ENCODE measurements around the gene MAML2. TPM values are rescaled to one million over a fixed set of nuclear protein-coding genes. Genes with fewer than 3 reads are reported as not detected.

The MAML2 gene
- total RNA-seq, 4 donors from 2014 or later: 17.6 to 31.6 (median 25.8) TPM

DNA sequence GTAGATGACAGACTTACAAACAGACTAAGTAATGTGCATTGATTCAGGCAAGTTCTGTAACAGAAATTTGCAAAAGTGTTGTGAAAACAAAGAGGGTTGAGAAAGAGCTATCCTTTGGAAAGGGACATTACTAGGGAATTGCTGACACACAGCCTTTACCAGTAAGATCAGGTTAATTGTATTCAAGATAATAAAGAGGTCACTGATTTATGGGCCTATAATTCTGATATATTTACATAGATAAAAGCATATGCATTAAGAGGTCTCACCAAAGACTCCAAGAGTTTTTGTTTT, 138.7 kb downstream of the MAML2 start:
- DNase-seq (ENCODE audit: low spot score in 2 of 2): no peak
- H3K4me3 ChIP-seq (ENCODE audit: low read depth, poor library complexity, severe bottlenecking): no peak overlapping the region
- intact Hi-C loops (cut with DNase I; ENCODE audit: low total_unique reads): no loop called here
- no peak for TF ChIP-seq POLR2A (IDR thresholded peaks at IDR 0.05)
- TF ChIP-seq, protein P1, sequence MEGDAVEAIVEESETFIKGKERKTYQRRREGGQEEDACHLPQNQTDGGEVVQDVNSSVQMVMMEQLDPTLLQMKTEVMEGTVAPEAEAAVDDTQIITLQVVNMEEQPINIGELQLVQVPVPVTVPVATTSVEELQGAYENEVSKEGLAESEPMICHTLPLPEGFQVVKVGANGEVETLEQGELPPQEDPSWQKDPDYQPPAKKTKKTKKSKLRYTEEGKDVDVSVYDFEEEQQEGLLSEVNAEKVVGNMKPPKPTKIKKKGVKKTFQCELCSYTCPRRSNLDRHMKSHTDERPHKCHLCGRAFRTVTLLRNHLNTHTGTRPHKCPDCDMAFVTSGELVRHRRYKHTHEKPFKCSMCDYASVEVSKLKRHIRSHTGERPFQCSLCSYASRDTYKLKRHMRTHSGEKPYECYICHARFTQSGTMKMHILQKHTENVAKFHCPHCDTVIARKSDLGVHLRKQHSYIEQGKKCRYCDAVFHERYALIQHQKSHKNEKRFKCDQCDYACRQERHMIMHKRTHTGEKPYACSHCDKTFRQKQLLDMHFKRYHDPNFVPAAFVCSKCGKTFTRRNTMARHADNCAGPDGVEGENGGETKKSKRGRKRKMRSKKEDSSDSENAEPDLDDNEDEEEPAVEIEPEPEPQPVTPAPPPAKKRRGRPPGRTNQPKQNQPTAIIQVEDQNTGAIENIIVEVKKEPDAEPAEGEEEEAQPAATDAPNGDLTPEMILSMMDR (IDR thresholded peaks at IDR 0.05): no peak

DNA sequence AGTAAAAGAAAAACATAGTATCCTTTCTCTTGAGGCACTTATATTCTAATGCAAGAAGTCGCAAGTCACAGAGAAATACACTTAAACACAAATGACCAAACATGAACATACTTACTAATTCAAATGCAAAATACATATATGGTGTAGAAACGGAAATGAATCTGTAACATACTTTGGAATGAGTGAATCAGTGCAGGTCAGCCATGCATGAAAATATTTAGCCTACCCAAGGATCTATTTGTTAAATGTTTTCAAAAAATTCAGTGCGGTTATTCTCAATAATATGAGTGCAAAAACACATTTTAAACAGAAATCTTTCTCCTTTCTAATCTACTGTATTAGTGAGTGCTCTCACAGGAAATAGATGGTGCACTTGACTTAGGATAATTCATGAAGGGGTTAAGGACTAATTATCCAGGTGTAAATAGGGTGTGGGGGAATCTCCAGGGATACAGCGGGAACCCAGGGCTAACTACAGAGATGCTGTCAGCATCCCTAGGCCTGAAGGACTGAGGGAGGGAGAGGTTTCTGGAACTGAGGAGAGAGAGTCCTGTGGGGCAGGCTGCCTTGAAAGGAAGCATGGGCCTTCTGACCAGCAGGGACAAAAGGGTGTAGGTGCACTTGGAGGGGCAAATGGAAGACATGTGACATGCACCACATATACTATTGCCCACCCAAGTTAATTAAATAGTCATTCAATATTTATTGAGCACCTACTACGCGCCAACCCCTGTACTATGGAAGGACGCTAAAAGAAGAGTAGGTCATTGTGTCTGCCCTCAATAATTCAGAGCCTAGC, 139.2 kb downstream of the MAML2 start:
- TF ChIP-seq, protein P1 (IDR thresholded peaks at IDR 0.05): no peak
- no peak for TF ChIP-seq POLR2A (IDR thresholded peaks at IDR 0.05)
- no peak overlapping the region for H3K4me3 ChIP-seq (ENCODE audit: low read depth, poor library complexity, severe bottlenecking)
- DNase-seq (ENCODE audit: low spot score in 2 of 2): no peak
- WGBS, 2 donors: 91 to 95% methylated on average over 7 of the region's 7 CpGs
- intact Hi-C loops (cut with DNase I; ENCODE audit: low total_unique reads): no loop called here

DNA sequence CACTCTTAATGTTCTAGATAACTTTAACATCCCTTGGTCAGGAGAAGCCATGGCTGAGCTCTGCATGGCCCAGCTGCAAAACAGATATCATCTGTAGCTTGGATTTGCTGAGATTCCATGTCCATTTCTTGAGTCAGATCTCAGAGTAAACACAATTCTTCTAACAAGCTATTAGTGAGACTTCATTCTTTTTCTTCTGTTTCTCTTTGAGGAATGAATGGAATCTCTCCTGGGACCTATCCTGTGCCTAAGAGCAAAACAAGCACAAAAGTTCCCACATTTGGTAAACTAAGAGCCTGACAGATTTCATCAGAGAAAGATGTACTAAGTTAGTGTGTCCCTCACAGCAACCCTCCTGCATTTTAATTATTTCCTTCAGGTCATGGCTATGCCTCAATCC, 142.8 kb downstream of the MAML2 start:
- DNase-seq (ENCODE audit: low spot score in 2 of 2): no peak

DNA sequence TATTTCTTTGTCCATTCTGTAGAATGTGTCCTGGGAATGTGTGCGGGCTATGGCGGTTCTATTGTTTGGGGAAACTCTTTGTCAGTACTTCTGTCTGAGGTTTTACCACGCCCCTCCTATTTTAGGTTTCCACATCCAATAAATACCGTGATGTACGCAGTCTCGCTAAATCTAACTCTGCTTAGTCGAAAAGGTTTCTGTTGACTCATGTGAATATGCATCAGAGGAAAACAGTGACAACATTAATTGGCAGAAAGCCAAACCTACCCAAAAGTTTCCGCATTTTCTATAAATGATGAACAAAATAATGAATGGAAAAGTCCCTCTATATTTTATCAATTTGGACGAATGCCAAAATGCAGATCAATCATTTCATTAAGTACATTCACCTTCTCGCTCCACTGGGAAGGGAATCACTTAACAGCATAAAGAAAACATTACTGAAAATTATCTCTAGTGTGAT, 143.4 kb downstream of the MAML2 start:
- 33 to 35% methylated on average over 10 of the region's 10 CpGs for WGBS, 2 donors
- intact Hi-C loops (cut with DNase I; ENCODE audit: low total_unique reads): no loop called here
- no peak for TF ChIP-seq POLR2A (IDR thresholded peaks at IDR 0.05)
- TF ChIP-seq, protein P1 (IDR thresholded peaks at IDR 0.05): no peak
- H3K4me3 ChIP-seq (ENCODE audit: low read depth, poor library complexity, severe bottlenecking): no peak overlapping the region
- DNase-seq (ENCODE audit: low spot score in 2 of 2): no peak

More for the DNA sequence above, 142.8 kb downstream of the MAML2 start:
- TF ChIP-seq, protein P1 (IDR thresholded peaks at IDR 0.05): no peak
- no peak for TF ChIP-seq POLR2A (IDR thresholded peaks at IDR 0.05)
- intact Hi-C loops (cut with DNase I; ENCODE audit: low total_unique reads): no loop called here
- H3K4me3 ChIP-seq (ENCODE audit: low read depth, poor library complexity, severe bottlenecking): no peak overlapping the region

DNA sequence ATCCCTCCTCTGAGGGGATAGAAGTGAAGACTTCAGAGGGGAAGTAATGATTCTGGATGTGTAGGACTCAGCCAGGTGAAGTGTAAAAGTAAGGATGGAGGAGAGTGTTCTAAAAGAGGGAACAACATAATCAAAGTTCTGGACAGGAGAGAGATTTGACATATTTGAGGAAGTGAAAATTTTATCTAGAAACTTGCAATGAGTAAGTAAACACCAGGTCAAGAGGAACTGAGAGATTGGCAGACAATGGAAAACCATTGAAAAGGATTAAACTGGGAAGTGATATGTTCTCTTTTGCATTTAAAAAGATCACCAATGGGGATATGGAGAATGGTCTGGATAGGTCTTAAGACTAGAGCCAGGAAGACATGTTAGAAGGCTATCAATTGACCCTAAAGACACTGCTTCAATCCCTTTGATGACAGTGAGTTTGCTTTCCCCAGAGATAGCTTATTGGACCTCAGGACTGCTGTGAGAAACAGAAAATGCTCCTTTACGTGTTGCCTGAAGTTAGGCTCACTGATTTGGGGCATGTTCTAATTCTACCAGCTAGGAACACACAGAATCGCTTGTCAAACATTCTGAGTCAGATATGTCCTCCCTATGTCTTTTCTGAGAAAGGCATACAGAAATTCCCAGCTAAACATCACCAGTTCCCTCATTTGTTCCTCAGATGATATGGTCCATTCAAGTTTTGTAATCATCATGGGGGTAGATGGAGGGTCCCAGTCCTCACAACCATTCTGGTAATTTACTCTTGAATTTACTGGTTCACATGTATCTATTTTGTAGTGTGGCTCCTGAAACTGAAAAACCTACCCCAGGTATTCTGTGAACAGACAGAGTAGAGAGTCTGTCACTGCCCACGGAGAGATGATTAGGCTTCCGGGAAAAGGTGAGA, 144.9 kb downstream of the MAML2 start:
- H3K4me3 ChIP-seq (ENCODE audit: low read depth, poor library complexity, severe bottlenecking): no peak overlapping the region
- WGBS, 2 donors: 87 to 98% methylated on average over 4 of the region's 4 CpGs
- intact Hi-C loops (cut with DNase I; ENCODE audit: low total_unique reads): no loop called here
- TF ChIP-seq POLR2A (IDR thresholded peaks at IDR 0.05): no peak
- TF ChIP-seq, protein P1 (IDR thresholded peaks at IDR 0.05): no peak
- no peak for DNase-seq (ENCODE audit: low spot score in 2 of 2)
